ENCODE data around the gene SCAMP3. TPM values are rescaled to one million over a fixed set of nuclear protein-coding genes. Genes with fewer than 3 reads are reported as not detected.

SCAMP3 gene
- total and polyA plus RNA-seq, 3 donors from 2014 or later = 63.0 to 80.6 (median 70.9) TPM

DNA sequence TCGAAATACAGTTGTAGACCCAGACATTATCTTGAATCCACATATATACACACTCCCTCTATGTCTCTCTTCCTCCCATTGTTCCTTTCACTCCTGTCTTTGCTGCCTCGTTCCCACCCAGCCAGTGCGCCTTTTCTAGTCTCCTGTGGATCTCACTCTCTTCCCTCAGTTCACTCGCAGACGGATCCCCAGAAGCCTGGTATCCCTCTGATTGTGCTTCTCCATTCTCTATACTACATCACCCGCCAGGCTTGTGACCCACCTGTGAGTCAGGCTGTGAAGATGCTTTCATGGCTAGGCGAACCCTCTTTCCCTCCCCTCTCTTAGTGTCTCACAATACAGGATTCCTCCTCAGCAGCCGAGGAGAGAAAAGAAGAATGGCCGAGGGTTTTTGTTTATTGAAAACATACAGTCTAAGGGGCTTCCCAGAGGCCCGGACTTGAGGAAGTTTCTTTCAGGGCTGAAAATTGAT, 16.6 kb upstream of the SCAMP3 start:
- no peak for DNase-seq
- H3K36me3 ChIP-seq (ENCODE audit: low read depth, missing control alignments) = no peaks in the 10 kb centered on the region
- no peak for TF ChIP-seq POLR2A (IDR thresholded peaks at IDR 0.05)
- TF ChIP-seq, protein P1, sequence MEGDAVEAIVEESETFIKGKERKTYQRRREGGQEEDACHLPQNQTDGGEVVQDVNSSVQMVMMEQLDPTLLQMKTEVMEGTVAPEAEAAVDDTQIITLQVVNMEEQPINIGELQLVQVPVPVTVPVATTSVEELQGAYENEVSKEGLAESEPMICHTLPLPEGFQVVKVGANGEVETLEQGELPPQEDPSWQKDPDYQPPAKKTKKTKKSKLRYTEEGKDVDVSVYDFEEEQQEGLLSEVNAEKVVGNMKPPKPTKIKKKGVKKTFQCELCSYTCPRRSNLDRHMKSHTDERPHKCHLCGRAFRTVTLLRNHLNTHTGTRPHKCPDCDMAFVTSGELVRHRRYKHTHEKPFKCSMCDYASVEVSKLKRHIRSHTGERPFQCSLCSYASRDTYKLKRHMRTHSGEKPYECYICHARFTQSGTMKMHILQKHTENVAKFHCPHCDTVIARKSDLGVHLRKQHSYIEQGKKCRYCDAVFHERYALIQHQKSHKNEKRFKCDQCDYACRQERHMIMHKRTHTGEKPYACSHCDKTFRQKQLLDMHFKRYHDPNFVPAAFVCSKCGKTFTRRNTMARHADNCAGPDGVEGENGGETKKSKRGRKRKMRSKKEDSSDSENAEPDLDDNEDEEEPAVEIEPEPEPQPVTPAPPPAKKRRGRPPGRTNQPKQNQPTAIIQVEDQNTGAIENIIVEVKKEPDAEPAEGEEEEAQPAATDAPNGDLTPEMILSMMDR (IDR thresholded peaks at IDR 0.05) = no peak
- no peak overlapping the region for H3K4me3 ChIP-seq
- peaks cover 16% of the 10 kb centered on the region for H3K4me1 ChIP-seq
- no peaks in the 10 kb centered on the region for H3K27me3 ChIP-seq
- no peaks in the 10 kb centered on the region for H3K9me3 ChIP-seq
- intact Hi-C loops (cut with DNase I; ENCODE audit: low total_unique reads) = no loop called here
- 48 to 60% methylated on average over 10 of the region's 10 CpGs for WGBS, 2 donors
- no peak overlapping the region for H3K27ac ChIP-seq

DNA sequence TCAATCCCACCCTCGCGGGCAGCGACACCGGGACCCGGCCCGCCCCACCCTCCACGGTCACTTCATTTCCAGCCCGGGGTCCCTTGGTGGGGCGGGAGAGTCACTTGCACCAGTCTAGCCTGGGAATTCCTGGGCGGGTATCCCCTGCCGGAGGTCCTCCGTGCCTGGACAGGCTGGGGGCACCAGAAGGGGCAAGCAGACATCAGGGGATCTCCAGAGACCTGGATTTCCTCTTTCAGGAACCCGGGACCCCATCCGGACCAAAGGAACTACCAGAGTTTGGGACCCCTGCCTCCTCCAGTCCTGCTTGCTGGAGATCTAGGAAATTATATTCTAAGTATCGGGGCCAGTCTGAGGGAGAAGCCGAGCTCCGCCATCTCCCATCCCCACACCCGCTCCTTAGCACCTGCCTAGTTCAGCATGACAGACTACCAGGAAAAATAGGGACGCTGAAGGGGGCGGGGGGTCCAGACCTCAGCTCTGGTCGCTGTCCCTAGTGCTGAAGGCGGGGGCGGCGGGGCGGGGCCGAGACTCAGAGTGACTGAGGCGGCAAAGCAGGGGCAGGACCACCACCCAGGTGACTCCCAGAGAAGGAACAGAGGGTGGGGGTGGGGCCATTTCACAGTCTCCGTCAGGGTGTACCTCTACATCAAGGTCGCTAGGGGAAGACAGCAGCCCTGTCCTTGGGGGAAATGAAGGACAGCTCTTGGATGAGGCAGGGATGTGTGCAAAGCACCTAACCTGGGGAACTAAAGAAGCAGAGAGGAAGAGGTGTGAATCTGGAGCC, 15.9 kb upstream of the SCAMP3 start:
- intact Hi-C loops (cut with DNase I; ENCODE audit: low total_unique reads) = no loop called here
- Histone ChIP-seq H3K4me1 (peaks cover 18% of the 10 kb centered on the region), H3K4me3 (peak overlapping the region; percentile 67 to 75), H3K36me3 (ENCODE audit: low read depth, missing control alignments) (no peaks in the 10 kb centered on the region), H3K9me3 (no peaks in the 10 kb centered on the region), H3K27me3 (no peaks in the 10 kb centered on the region), H3K27ac (no peak overlapping the region)
- 0% methylated on average over 5 to 27 of the region's 29 CpGs for WGBS, 2 donors
- TF ChIP-seq, protein P1 (IDR thresholded peaks at IDR 0.05) = no peak
- TF ChIP-seq POLR2A (IDR thresholded peaks at IDR 0.05) = no peak
- DNase-seq = peak; percentile 69

DNA sequence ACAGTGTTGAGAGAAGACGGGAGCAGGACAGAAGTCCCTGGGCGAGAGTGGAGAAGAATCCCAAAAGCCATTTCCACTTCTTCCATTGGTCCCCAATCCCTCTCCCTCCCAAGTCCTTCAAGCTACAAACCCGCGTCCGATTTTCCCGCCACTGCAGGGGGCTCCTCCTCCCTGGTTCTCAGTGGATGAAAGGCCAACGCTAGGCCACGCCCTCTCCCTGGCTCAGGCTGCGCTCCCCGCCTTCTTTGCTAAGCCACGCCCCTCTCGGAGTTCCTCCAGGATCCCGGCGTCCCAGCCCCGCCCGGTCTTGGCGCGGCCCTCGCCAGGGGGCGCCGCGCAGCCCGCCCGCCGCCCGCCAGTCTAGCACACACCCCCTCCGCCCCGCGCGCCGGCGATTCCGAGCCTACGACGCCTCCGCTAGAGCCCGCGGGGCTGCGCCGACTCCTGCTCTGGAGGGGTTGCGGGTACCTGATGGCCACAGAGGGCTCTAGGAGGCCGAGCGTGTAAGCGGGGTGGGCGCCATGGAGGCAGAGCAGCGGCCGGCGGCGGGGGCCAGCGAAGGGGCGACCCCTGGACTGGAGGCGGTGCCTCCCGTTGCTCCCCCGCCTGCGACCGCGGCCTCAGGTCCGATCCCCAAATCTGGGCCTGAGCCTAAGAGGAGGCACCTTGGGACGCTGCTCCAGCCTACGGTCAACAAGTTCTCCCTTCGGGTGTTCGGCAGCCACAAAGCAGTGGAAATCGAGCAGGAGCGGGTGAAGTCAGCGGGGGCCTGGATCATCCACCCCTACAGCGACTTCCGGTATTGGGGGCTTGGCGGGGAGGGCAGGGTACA, 15.1 kb upstream of the SCAMP3 start, which contains the start of gene HCN3:
Gene HCN3, plus strand, starts transcription at position 394 of the 832 bp plus-strand sequence. Its CDS starts 128 bp downstream, at position 522.
- DNase-seq = peak; percentile 99
- Histone ChIP-seq H3K4me1 (peaks cover 21% of the 10 kb centered on the region), H3K9me3 (no peaks in the 10 kb centered on the region), H3K36me3 (ENCODE audit: low read depth, missing control alignments) (no peaks in the 10 kb centered on the region), H3K27ac (peak within 1 kb of the TSS in 1 of 2 donors; percentile 53), H3K4me3 (peak within 1 kb of the TSS; percentile 67 to 75), H3K27me3 (no peaks in the 10 kb centered on the region)
- TF ChIP-seq, protein P1 (IDR thresholded peaks at IDR 0.05) = peak; percentile 44 to 69 (median 52)
- no peak for TF ChIP-seq POLR2A (IDR thresholded peaks at IDR 0.05)
- intact Hi-C loops (cut with DNase I; ENCODE audit: low total_unique reads) = no loop called here
- 1% methylated on average over 23 to 65 of the region's 68 CpGs for WGBS, 2 donors

DNA sequence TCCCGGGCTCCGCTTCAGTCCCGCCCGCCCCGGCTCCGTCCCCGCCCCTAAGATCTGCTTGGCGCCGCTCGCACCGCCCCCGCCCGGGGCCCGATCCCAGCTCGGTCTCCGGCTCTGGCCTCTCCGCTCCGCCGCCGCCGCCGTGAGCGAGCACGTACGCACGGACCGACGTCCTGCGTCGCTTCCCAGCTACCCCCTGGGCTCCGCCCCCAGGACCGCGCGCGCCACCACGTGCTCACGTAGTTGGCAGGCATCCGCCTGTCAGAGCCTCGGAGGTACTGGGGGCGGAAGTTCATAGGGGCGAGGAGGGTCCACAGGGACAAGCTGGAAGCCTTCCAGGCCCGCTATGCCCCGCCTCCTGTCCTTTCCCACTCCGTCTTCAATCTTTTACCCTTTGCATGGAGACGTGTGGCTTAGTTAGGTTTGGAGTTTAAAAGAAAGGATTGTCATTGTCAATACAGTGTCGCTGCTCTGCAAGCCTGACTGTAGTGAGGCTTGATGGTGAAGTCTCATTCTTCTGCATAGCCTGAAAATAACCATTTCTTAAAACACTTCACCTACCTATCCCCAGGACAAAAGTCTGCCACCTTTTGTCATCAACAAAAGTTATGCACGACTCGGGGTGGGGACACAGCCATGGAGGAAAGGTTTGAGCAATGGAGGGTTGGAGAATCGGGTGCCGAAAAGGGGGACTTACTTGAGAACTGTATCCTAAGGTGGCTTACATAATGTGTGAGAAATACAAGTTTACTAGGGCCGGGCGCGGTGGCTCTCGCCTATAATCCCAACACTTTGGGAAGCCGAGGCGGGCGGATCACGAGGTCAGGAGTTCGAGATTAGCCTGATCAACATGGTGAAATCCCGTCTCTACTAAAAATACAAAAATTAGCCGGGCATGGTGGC, 11.4 kb upstream of the SCAMP3 start, which contains the start of gene CLK2:
Gene CLK2, minus strand, starts transcription at position 162 of the 903 bp plus-strand sequence. CDS start 2,527 bp downstream, outside the sequence.
- no peaks in the 10 kb centered on the region for H3K27me3 ChIP-seq
- H3K4me1 ChIP-seq = peaks cover 31% of the 10 kb centered on the region
- no peaks in the 10 kb centered on the region for H3K9me3 ChIP-seq
- intact Hi-C loops (cut with DNase I; ENCODE audit: low total_unique reads) = no loop called here
- WGBS, 2 donors = 13 to 19% methylated on average over 19 to 47 of the region's 61 CpGs
- TF ChIP-seq, protein P1 (IDR thresholded peaks at IDR 0.05) = no peak
- peak; percentile 52 for TF ChIP-seq POLR2A (IDR thresholded peaks at IDR 0.05)
- H3K27ac ChIP-seq = peak within 1 kb of the TSS; percentile 94 to 97
- no peaks in the 10 kb centered on the region for H3K36me3 ChIP-seq (ENCODE audit: low read depth, missing control alignments)
- peak; percentile 95 for DNase-seq
- H3K4me3 ChIP-seq = peak within 1 kb of the TSS; percentile 73 to 88
